Measurements from ENCODE around the gene BAG5.

The BAG5 gene

GRCh38 chr14:103563844-103564505 is 1.5 kb upstream of the BAG5 start:
- DNase-seq (ENCODE audit: low read depth, low spot score) = no peak

GRCh38 chr14:103563226-103563620 is 766 bp upstream of the BAG5 start:
- no peak for DNase-seq (ENCODE audit: low read depth, low spot score)

GRCh38 chr14:103562179-103562428 is 353 bp downstream of the BAG5 start:
- no peak for DNase-seq (ENCODE audit: low read depth, low spot score)

DNA sequence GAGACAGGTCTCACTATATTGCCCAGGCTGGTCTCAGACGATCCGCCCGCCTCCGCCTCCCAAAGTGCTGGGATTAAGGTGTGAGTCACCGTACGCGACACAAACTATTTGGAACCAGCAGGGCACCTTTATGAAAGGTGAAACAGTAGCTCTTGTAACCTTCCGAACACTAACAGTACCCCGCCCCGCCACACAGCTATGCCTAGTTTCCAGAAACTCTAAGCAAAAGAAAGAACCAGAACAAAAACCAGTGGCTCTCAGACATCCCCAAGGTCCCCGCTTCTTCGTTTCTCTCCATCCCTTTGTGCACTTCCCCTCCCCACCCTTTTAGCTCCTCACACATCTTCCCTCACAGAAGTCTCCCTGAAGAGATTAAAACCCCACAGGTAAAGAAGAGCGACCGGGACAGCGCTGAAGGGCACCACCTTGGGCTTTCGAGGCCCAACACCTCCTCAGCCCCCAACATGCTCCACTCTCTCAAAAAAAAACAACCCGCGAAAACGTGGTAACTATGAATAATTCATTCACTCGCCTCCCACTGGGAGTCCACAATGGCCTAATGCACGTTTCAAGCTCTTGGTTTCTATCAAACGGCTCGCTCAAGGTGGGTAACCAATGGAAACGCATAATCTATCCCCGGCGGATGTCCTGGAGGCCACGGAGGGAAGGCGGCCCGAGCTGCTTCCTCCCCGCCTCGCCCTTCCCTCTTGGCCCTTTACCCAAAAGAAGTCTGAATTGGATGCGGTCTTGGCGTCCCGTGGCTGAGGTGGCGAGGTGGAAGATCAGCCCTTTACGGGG is 877 bp downstream of the BAG5 start:
- peak; percentile 54 for DNase-seq (ENCODE audit: low read depth, low spot score)

DNA sequence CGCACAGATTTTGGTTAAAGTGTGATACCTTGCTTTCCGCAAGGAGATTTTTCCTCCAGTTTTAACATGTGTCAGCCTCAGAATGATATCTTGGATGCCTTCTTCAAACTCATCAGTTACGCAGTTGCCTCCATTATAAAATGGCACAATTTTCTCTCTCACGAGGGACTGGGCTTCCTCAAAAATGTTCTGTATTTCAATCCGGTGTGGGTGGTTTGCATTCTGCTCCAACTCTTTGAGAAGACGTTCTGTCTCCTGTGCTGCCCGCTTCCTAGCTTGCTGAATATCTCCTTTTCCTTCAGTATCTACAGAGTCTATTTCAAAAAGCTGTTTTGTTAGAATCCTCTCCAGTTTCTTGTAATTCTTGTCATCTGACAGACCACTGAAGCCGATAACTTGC is 1.8 kb downstream of the BAG5 start:
- DNase-seq (ENCODE audit: low read depth, low spot score) = no peak

DNA sequence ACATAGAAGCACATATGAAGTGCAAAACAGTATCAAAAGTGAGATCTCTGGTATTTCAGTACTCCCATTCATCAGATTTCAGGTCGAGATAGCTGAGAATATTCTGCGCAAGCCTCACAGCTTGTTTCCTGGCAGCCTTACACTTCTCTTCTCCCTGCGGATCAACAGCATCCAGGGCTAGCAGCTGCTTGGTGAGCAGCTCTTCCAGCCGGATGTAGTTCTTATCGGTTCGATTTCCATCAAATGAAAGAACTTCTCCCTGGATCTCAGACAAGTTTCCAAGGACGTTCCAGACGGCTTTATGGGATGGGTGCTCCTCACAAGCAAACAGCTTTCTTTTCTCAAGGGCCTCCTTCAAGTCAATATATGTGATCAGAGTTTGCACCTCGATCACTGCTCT is 2.7 kb downstream of the BAG5 start:
- DNase-seq (ENCODE audit: low read depth, low spot score) = no peak

DNA sequence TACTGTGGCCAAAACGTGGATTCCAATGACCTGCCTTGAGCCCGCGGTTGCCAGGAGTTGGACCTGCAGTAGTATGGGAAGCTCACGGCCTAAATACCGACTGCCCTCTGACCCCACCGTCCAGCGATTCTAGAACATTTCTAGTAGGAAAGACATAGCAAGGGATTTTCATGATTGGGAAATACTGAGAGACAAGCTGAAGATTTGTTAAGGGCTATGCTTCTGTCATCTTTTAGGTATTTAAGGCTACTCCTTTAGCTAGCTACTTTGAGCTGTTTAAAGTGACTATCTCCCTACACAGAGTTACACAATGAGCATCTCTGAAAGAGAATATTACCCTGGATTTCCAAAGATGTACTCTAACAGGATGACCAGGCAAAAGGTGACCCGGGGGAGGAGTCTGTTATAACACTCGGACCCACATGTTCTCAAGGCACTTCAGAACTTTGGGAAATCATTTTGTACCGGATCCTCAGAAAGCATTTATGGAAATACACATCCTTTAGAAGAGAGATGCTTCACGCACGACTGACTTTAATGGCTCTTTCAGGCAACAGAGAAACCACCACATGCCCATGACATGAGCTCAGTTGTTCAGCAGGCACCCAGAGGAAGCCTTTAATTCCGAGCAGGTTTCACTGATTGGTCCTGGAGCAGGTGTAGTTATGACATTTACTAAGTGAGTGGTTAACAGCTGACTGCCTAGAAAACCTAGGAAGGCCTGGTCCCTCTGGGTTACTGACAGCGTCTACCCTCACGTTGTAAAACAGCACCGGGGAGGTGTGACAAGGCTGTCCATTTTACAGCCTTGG is 4.2 kb downstream of the BAG5 start:
- no peak for DNase-seq (ENCODE audit: low read depth, low spot score)

DNA sequence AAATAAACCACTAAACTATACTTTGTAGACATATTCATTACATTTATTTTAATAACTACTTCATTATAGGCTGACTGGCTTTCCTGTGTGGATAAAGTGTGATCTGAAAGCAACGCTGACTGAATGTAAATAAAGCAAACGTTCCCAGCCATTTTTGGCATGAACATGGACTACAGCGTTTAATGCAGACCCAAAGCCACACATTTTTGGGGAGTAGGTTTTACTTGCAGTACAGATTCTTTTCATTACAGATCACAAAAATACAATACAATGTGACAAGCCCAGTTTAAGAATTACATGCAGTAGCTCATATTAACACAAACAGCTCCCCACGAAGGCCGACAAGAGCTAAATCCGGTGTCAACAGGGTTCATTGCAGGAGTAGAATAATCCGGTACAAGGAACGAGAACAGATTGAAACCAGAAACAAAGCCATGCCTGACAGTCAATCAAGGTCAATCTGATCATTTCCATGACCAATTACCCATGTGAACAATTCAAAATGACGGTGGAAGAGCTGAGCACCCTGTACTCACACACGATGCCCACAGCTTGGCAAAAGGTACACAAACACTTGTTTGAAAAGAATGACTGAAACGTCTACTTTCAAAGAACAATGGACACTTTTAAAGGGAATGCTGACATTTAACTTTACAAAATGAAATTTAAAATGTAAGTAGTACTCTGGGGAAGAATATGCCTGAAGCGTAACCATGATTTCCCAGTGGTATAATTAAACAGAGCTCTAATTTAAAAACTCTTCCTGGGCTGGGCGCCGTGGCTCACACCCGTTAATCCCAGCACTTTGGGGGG is 5.3 kb downstream of the BAG5 start:
- DNase-seq (ENCODE audit: low read depth, low spot score) = no peak

DNA sequence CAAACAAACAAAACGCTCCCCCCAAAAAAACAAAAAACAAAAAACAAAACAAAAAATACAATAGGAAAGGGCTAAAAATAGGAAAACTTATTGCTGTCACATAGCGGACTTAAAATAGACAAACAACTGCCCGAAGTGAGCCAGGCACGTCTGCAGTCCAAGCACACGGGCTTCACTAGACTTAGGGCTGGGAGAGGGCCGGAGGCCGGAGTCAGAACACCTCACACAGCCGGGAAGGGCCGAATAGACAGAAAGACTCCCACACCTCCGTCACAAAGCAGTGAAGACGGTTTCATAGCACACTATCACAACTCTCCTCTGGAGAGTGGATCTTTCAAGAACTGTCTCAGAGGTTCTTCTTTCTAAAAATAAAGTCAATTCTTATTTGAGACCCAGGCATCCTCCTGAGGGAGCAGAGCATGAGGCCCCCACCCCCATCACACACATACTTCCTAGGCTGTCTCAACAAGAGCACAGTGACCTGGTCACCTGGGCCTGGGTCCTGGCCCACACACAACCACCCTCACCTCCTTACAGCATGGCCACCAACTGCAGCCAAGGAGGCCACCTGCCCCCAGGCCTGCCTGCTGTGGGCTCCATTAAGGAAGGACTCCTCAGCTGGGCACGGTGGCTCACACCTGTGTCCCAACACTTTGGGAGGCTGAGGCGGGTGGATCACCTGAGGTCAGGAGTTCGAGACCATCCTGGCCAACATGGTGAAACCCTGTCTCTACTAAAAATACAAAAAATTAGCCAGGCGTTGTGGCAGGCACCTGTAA is 6.7 kb downstream of the BAG5 start:
- DNase-seq (ENCODE audit: low read depth, low spot score) = no peak

DNA sequence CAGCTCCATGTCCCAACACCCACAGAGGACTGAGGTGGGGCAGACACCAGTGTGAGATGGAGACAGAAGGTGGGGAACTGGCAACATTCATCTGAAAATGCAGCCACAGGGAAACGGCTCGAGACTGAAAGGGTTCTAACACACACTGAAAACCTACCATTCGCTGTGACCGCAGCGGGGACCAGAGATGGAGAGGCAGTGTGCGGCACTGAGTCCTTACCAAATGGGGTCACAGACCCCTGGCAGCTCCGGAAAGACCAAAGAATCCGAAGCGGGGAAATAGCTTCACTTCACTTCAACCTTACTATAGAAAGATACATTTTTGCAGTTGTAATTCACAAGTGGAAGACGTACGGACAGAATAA is 9.6 kb downstream of the BAG5 start:
- no peak for DNase-seq (ENCODE audit: low read depth, low spot score)

DNA sequence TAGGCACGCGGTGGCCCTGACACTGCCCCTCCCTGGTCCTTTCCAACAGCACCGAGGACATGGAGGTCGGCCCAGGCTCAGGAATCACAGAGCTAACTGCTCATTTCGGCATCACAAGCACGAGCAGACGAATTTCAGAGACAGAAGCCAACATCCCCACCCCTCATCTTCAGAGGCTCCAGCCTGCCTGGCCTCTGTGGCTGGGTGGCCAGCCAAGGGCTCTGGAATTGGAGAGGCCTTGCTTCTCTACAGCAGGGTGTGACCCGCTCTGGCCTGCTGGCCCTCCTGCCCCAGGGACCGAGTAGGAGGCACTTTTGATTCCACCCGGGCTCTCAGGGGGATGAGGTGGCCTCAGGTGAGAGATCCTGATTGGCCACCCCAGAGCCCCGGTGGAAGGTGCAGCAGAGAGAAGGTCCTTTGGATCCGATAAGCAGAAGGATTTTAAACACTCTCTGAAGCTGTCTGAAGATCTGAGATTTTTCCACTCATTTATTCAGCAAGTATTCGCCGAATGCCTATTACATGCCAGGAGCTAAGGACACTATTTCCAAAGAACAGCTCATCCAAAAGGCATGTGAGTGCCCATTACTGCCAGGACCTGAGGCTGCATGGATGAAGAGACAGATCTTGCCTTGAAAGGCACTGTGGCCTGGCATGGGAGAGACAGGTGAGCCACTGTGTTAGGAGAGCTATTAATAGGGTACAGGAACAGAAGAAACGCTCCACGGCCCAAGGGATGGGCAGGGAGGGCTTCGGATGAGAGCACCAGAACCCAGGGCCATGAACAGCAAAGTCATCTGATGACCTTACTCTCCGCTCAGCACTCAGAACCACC is 10.2 kb downstream of the BAG5 start:
- DNase-seq (ENCODE audit: low read depth, low spot score) = no peak

GRCh38 chr14:103551338-103551762 is 11.1 kb downstream of the BAG5 start:
- DNase-seq (ENCODE audit: low read depth, low spot score) = no peak

DNA sequence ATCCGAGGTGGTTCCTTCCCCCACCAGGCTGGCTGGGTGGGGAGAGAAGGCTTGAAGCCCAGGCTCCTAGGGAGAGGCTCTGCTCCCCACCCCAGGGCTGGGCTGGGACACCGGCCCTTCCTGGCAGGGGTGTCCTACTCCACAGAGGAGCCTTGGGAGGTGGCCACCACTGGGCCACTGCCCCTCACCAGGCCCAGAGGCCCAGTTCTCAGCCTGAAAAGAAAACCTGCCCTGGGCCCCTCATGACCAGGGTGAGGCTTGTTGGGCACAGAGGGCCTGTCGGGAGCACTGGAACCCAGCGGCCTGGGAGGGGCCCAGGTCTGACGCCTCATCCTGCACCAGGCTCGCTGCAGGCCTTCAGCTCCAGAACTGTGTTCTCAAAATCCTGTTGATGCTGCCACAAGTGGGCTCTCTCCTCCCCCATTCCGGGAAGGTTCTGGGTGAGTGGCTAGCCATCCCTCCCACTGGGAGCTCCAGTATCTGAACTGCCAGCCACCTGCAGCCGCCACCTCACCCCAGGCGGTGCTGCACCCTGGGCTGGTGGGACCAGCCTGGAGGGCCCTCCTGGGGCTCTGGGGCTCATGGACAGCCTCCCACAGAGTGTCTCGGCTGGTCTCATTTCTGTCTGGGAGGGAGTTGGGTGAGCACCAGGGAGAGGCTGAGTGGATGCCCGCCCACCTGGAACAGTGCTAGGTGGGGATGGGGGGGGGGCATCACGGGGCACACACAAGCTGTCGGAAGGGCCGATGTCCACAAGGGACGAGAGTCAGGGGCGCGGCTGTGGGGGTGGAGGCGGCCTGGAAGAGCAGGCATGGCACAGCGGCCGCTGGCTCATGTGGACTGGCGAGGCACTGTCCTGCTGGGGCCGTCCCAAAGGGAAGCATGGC is 11.8 kb downstream of the BAG5 start:
- no peak for DNase-seq (ENCODE audit: low read depth, low spot score)

DNA sequence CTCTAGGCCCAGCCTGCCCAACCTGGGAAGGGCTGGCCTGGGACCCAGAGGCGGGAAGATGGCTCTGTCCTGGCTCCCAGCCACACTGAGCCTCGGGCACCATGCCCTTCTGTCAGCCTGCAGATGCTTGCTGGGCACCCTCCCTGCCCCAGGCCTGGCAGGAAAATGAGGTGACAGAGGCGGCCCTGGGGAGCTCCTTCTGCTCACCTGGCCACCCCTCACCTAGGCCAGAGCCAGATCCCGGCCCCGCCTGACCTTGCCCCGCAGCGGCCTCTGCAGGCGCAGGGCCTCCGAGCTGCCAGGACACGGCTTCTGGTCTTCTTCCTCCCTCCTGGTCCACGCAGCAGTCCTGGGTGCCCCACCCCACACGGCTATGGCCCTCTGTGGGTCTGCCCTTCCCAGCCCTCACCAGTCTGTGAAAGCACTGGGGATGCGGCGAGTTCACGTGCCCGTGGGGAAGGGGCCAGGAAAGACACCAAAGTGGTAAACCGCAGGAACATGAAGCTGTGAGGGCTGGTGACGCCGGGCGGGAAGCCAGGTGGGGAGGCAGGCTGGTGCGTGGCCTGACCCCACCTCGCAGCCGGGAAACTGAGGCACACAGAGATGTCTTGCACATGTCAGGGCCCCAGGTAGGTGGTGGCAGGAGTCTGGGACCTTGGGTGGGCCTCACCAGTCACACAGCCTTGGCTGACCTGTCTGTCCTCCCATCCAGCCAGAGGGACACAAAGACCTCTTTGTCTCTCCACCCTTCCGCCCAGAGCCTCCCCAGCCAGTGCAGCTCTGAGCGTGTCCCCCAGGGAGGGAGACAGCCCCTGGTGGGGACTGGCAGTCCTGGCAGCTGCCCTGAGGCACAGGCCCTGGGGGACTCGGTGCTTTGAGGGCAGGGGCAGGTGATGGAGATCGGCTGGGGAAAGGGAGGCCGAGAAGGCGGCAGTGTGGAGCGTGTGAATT is 12.8 kb downstream of the BAG5 start:
- no peak for DNase-seq (ENCODE audit: low read depth, low spot score)

GRCh38 chr14:103548463-103549351 is 13.8 kb downstream of the BAG5 start:
- no peak for DNase-seq (ENCODE audit: low read depth, low spot score)

GRCh38 chr14:103547941-103548462 is 14.5 kb downstream of the BAG5 start:
- DNase-seq (ENCODE audit: low read depth, low spot score) = no peak

DNA sequence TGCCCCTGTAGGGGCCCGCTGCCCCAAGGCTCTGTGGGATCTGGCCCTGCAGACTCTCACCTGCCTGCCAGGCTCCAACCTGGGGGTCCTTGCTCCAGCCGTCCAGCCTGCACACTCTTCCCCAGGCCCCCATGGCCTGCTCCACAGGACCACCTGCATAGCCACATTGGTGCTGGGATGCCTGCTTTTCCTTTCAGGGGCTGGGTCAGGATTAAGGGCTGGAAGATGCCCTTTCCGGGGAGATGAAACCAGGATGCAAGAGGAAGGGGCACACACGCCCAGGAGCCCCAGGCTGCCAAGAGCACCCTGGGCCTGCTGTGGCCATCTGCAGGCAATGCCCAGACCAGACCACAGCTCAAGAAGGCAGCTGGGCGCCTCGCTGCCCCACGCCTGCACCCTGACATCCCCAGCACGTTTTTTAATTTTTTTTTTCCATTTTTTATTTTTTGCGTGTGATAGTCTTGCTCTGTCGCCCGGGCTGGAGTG is 15.0 kb downstream of the BAG5 start:
- DNase-seq (ENCODE audit: low read depth, low spot score) = no peak

Measured in ELF-1 (cell line).